HG03521 (cell line): ENCODE results near the gene NETO1.

ENCODE experiments used
- ATAC-seq: cut with Tn5 transposase; IDR thresholded peaks from one replicate; pipeline ENCODE4 v1.9.1; 2021; ENCODE audit warnings: mild to moderate bottlenecking, moderate library complexity; ENCODE audit not compliant: unreplicated experiment

NETO1 gene, protein sequence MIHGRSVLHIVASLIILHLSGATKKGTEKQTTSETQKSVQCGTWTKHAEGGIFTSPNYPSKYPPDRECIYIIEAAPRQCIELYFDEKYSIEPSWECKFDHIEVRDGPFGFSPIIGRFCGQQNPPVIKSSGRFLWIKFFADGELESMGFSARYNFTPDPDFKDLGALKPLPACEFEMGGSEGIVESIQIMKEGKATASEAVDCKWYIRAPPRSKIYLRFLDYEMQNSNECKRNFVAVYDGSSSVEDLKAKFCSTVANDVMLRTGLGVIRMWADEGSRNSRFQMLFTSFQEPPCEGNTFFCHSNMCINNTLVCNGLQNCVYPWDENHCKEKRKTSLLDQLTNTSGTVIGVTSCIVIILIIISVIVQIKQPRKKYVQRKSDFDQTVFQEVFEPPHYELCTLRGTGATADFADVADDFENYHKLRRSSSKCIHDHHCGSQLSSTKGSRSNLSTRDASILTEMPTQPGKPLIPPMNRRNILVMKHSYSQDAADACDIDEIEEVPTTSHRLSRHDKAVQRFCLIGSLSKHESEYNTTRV

DNA sequence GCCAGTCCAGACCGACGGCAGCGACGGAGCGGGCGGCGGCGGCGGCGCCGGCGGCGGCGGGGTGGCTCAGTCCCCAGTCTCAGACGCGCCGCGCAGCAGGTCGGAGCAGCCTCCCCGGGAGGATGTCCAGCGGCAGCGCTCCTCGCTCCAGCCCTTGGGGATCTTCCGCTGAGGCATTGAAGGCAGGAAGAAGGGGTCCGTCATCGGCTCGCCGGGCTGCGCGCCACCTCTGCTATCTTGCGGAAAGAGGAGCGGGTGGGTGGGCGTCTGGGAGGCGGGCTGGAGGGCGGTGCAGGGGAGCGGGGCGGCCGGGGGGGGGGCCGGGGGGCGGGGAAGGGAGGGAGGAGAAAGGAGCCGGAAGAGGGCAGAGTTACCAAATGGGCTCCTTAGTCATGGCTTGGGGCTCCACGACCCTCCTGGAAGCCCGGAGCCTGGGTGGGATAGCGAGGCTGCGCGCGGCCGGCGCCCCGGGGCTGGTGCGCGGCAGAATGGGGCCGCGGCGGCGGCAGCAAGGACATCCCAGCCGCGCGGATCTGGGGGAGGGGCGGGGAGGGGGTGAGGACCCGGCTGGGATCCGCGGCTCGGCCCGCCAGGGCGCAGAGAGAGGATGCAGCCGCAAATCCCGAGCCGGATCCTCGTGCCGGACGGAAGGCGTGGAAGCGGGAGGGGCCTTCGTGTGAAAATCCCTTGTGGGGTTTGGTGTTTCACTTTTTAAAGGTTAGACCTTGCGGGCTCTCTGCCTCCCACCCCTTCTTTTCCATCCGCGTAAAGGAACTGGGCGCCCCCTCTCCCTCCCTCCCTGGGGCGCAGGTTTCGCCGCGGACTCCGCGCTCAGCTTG, at the start of gene NETO1:
Gene NETO1, minus strand, starts transcription at position 242 of the 839 bp plus-strand sequence. CDS start 696 bp downstream, outside the sequence.
- ATAC-seq, result no peak

- ATAC-seq, result no peak
Measured at GRCh38 chr18:72910045-72910444, 42.3 kb upstream of the NETO1 start.

GRCh38 chr18:72908181-72908580, 40.4 kb upstream of the NETO1 start:
- no peak for ATAC-seq

DNA sequence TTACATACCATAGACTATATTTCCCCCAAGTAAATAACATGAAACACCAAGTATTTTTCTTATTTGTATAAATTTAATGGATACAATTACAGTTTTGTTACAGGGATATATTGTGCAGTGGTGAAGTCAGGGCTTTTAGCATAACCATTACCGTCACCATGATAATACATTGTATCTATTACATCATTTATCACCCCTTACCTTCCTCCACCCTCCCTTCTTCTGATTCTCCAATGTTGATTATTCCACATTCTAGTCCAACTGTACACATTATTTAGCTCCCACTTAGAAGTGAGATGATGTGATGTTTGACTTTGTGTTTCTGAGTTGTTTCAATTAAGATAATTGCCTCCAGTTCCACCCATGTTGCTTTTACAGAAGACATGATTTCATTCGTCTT, 35.2 kb upstream of the NETO1 start:
- ATAC-seq, result no peak

GRCh38 chr18:72899338-72899737, 31.6 kb upstream of the NETO1 start:
- ATAC-seq, result no peak

DNA sequence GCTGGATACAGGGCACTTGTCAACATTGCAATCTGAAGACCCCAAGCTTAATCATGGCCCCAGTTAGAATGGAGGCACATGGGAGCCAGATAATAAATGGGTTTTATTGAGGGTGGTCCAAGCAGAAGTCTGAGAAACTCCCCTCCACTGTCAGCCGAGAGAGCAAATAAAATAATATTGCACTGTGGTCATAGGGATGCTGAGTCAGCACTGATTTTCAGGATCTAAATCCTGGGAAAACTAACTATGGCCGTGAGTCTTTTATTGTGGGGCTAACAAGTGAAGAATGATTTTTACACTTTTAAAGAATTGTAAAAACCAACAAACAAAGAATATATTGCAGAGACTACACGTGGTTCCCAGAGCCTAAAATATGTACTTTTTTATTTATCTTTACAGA, 31.1 kb upstream of the NETO1 start:
- ATAC-seq, result no peak

DNA sequence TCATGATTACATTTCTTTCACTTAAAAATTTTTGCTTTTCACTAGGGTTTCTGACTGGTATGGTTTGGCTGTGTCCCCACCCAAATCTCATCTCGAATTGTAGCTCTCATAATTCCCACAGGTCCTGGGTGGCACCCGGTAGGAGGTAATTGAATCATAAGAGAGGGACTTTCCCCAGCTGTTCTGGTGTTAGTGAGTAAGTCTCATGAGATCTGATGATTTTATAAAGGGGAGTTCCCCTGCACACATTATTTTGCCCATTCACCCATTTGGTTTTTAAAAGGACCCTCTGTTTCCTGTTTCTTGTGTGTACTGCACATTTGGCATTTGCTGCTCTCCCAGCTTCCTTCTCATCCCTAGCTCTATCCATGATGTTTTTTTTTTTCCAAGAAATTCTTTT, 27.8 kb upstream of the NETO1 start:
- no peak for ATAC-seq

DNA sequence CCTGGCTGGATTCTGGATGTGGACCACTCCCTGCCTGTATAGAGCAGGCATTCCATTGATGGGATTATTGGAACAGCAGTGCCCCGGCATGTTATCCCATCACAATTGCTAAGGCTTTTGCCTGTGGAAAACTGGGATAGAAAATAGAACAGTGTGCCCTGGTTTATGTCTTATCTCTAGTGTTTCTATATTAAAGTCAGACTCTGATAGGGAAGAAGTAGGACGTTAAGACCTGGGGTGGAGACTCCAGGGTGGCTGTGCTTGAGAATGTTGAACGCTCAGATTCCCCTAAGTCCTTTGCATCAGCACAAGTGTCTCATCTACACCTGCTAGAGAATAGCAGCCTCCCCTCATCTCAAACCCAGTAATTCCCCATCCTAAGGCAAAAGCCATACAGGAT, 10.8 kb upstream of the NETO1 start:
- no peak for ATAC-seq

GRCh38 chr18:72878143-72878542, 10.4 kb upstream of the NETO1 start:
- ATAC-seq, result no peak

DNA sequence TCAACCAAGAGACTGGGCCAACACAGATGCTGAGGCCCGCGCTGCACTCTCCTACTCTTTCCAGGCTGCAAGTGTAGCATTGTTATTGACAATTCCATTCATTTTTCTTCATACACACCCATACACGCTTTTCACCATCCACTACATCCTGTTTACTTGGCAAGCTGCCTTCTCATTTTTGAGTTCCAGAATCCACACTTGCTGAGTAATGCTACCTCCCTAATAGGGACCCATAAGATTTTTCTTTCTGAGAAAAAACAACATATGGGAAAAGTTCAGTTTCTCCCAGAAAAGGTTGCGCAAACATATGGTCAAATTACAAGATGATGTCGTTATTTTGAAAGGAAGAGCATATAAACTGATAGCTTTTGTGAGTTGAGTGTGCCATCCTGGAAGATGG, 3.3 kb upstream of the NETO1 start:
- no peak for ATAC-seq

GRCh38 chr18:72869226-72870185, 1.7 kb upstream of the NETO1 start:
- no peak for ATAC-seq

DNA sequence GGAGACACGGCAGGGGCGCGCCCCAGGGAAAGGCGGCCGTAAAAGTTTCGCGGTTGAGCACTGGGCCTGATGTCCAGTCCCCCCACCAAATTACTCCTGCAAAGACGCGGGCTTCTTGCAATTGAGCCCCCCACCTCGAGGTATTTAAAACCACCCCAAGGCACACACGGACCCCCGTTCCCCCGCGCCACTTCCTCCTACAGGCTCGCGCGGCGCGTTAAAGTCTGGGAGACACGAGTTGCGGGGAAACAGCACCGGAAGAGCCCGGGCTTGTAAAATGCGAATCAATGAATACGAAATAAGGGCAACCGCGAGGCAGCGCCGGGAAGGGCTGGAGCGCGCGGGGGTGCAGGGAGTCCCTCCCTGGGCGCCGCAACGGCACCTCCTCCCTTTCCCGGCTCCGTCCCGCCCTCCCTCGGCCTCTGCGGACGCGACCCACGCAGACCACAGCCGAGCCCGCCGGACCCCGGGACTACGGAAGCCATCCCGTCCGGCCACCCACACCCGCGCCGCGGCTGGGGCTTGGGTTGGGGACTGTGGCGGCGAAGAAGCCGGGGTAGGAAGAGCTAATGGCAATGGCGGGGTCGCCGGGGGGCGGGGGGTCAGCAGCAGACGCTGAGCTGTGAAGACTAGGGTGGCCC, 918 bp upstream of the NETO1 start:
- ATAC-seq, result no peak

DNA sequence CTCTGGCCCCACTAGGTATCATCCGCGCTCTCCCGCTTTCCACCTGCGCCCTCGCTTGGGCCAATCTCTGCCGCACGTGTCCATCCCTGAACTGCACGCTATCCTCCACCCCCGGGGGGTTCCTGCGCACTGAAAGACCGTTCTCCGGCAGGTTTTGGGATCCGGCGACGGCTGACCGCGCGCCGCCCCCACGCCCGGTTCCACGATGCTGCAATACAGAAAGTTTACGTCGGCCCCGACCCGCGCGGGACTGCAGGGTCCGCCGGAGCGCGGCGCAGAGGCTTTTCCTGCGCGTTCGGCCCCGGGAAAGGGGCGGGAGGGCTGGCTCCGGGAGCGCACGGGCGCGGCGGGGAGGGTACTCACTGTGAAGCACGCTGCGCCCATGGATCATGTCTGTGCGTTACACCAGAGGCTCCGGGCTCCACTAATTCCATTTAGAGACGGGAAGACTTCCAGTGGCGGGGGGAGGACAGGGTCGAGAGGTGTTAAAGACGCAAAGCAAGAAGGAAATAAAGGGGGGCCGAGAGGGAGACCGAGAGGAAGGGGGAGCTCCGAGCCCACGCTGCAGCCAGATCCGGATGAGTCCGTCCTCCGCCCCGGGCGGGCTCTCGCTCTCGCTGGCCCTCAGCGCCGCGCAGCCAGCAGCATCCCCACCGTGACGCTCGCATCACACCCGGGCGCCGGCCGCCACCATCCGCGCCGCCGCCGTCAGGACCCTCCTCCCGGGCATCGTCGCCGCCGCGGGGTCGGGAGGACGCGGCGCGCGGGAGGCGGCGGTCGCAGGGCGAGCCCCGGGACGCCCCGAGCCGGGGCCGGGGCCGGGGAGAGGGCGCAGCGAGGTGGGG, 664 bp downstream of the NETO1 start:
- no peak for ATAC-seq

GRCh38 chr18:72866442-72866900, 1.3 kb downstream of the NETO1 start:
- ATAC-seq, result no peak

- ATAC-seq, result no peak
Measured at GRCh38 chr18:72863754-72864153, 4.0 kb downstream of the NETO1 start.

DNA sequence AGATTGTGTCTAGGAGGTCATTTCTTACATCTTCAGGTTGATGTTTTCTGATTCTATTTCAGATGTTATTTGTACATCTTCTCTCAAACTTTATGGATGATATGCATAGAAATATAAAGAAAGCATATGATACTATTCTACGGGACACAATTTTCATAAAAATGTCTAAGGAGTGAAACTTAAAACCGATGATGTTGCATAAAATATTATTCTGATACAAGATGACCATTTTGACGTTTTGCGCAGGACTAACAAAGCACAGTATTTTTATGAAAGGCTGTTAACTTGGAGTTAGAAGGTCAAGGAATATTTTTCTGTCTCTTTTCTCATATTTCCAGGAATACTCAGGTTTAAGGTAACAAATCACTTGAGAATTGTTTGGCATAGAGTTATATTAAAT, 8.7 kb downstream of the NETO1 start:
- no peak for ATAC-seq

- no peak for ATAC-seq
Measured at GRCh38 chr18:72849671-72850070, 18.1 kb downstream of the NETO1 start.

GRCh38 chr18:72848503-72849237, 19.1 kb downstream of the NETO1 start:
- ATAC-seq, result no peak
